Ovary (tissue), 9 donors: Measurements from ENCODE around the gene SLC27A2. TPM values are rescaled to one million over a fixed set of nuclear protein-coding genes. Genes with fewer than 3 reads are reported as not detected.

Source experiments
- DNase-seq, 5 donors: peaks; one replicate each; pipeline ENCODE4 v3.0.0-alpha.2; 2019 to 2020
- H3K27ac ChIP-seq, 2 donors: fragments of 200-600 bp; one replicate each; pipeline versions ENCODE4 v1.5.1 to v1.8.0; 2019 to 2022
- H3K27me3 ChIP-seq: fragments of 200-600 bp; one replicate; pipeline ENCODE4 v1.8.0; 2022
- H3K36me3 ChIP-seq: fragments of 200-600 bp; sonication (generic); one replicate; pipeline ENCODE4 v1.5.1; 2019
- H3K4me1 ChIP-seq: one replicate; pipeline ENCODE4 v1.8.1; 2013; ENCODE audit warnings: mild to moderate bottlenecking, moderate library complexity; ENCODE audit not compliant: insufficient read depth
- H3K4me3 ChIP-seq: fragments of 200-600 bp; sonication (generic); one replicate; pipeline ENCODE4 v1.5.1; 2017
- H3K9me3 ChIP-seq, 2 donors: fragments of 200-600 bp in 1 of 2; sonication (generic) in 1 of 2; one replicate each; pipeline versions ENCODE4 v1.5.1 to v1.8.1; 2013 to 2019; ENCODE audit warnings: mild to moderate bottlenecking in 1 of 2, moderate library complexity in 1 of 2
- EP300 ChIP-seq: sonication (generic); formaldehyde crosslinking; IDR thresholded peaks from one replicate; pipeline ENCODE4 v1.6.1; 2017; ENCODE audit warnings: antibody characterized with exemption
- POLR2A ChIP-seq: fragments of 450-650 bp; IDR thresholded peaks from one replicate; pipeline ENCODE4 v1.6.1; 2017; ENCODE audit warnings: antibody characterized with exemption, mild to moderate bottlenecking, moderate library complexity
- WGBS, 3 donors: extraction: QIAGEN DNeasy Blood & Tissue Kit in 1 of 3; methylation state at CpG; one replicate each; pipeline versions ENCODE4 v1.1.5 to v1.1.7; 2013 to 2017; 5-methylcytosine and 5-hydroxymethylcytosine counted together
- intact Hi-C, 4 donors: fragments of 100-400 bp; cut with DNase I; formaldehyde crosslinking; loops; one replicate each; pipeline versions ENCODE4 v1.11.0 to v1.15.1; 2022 to 2023
- polyA plus RNA-seq, 2 donors: library from polyadenylated mRNA; stranded (reverse); fragments of 200-250 nt in 1 of 2; fragments of 350-450 nt in 1 of 2; fragmentation: Illumina TruSeq in 1 of 2; extraction: RNeasy Lipid Tissue Mini Kit (QIAGEN cat#74804) in 1 of 2; gene quantifications; one replicate each; pipeline ENCODE4 v1.2.3, GENCODE V29; 2013 to 2014
- total RNA-seq, 7 donors: library from RNA; depleted of rRNA in 2 of 7; stranded (reverse); fragments of >200 nt in 2 of 7; fragmentation: NEBNext Ultra II Directional in 3 of 7; extraction: Animal tissue kit (Norgen Biotek cat#: 25700) in 3 of 7; gene quantifications; one replicate each; pipeline versions ENCODE4 v1.1.0 to v1.2.4, GENCODE V29; 2016 to 2023
- TF ChIP-seq, protein P1 (sequence below), 3 donors: fragments of 450-650 bp in 2 of 3; fragments of 200-600 bp in 1 of 3; IDR thresholded peaks; one replicate each; pipeline versions ENCODE4 v1.5.1 to v1.8.0; 2016 to 2022; ENCODE audit warnings: antibody characterized with exemption in 3 of 3, mild to moderate bottlenecking in 1 of 3
- donor health status: DM: no; HTN: no; CAD: no; lungs with moderate emphysema.
- donor health status: DM: no; HTN: no; CAD: no.
- donor health status: Bipolar disorder and iron deficiency.
- donor health status: DM: yes; HTN: yes; CAD: no.
- donor health status: DM: no; HTN: no; CAD: no.
- donor health status: DM: yes; HTN: yes; CAD: no.

SLC27A2 gene
- total and polyA plus RNA-seq, 9 donors: 0.10 to 4.7 (median 0.47) TPM; not detected in 2

DNA sequence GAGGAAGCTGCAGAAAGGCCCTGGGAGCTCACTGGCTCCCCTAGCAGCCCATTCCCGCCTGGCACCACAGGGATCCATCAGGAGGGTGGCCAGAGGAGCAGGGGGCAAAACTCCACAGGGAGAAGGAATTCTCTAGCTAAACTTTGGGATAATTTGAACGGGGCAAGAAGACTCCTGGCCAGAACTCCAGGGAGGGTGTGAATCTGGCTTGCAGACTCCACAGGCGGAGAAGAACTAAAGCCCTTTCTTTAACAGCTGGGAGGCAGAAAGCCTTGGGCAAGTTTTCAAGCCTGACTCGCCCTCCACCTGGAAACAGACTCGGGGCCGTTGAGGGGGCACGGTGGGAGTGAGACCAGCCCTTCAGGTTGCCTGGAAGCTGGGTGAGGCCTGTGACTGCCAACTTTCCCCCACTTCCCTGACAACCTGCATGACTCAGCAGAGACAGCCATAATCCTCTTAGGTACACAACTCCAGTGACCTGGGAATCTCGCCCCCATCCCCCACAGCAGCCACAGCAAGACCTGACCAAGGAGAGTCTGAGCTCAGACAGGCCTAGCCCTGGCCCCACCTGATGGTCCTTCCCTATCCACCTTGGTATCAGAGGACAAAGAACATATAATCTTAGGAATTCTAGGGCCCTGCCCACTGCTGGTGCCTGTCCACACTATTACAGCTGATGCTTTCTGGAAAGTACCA, 28.6 kb downstream of the SLC27A2 start:
- Histone ChIP-seq H3K36me3 (no peaks in the 10 kb centered on the region), H3K9me3 (no peaks in the 10 kb centered on the region), H3K4me3 (no peak overlapping the region), H3K27me3 (no peaks in the 10 kb centered on the region), H3K27ac (no peak overlapping the region), H3K4me1 (no peaks in the 10 kb centered on the region)
- 46 to 61% (median 55%) methylated on average over 8 of the region's 8 CpGs for WGBS, 3 donors
- DNase-seq: no peak
- no peak for TF ChIP-seq EP300
- no peak for TF ChIP-seq POLR2A
- TF ChIP-seq, protein P1, sequence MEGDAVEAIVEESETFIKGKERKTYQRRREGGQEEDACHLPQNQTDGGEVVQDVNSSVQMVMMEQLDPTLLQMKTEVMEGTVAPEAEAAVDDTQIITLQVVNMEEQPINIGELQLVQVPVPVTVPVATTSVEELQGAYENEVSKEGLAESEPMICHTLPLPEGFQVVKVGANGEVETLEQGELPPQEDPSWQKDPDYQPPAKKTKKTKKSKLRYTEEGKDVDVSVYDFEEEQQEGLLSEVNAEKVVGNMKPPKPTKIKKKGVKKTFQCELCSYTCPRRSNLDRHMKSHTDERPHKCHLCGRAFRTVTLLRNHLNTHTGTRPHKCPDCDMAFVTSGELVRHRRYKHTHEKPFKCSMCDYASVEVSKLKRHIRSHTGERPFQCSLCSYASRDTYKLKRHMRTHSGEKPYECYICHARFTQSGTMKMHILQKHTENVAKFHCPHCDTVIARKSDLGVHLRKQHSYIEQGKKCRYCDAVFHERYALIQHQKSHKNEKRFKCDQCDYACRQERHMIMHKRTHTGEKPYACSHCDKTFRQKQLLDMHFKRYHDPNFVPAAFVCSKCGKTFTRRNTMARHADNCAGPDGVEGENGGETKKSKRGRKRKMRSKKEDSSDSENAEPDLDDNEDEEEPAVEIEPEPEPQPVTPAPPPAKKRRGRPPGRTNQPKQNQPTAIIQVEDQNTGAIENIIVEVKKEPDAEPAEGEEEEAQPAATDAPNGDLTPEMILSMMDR (IDR thresholded peaks at IDR 0.05): no peak
- intact Hi-C loops: no loop called here

DNA sequence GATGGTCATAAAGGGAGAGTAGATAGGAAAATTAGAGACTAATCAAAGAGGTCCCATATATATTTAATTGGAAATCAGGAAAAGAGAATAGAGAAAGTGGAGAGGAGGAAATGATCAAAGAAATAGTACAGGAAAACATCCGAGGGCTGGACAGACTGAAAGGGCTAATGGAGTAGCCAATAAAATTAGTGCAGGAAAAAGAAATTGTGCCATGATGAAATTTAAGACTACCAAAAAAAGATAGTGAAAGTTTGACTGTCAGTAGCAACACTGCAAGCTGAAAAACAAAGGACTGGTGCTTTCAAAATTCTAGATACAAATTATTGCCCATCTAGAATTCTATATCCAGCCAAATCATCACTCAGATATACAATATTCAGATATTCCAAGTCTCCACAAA, 36.3 kb downstream of the SLC27A2 start:
- Histone ChIP-seq H3K27ac (no peak overlapping the region), H3K27me3 (no peaks in the 10 kb centered on the region), H3K4me1 (no peaks in the 10 kb centered on the region), H3K36me3 (no peaks in the 10 kb centered on the region), H3K9me3 (no peaks in the 10 kb centered on the region), H3K4me3 (no peak overlapping the region)
- intact Hi-C loops: no loop called here
- TF ChIP-seq, protein P1 (IDR thresholded peaks at IDR 0.05): no peak
- TF ChIP-seq EP300 (no peak), POLR2A (no peak)
- no peak for DNase-seq
- 48 to 55% (median 55%) methylated on average over 1 of the region's 1 CpG for WGBS, 3 donors

DNA sequence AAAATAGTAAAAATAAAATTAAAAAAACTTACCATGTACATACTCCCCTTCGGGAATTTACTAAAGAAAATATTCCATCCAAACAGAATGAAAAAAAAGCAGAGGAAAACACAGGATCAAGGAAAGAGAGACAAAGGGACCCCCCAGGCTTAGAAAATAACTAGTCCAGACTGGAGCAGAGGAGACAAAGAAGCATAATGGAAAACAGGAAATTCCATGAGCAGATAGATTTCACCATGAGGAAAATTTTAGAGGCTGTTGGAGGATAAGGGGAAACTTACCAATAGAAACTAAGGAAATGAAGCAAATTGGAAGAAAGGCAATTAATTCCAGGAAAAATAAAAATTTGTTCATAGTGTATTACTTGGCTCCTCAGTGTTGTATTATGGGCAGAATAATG, 36.7 kb downstream of the SLC27A2 start:
- TF ChIP-seq POLR2A (no peak), EP300 (no peak)
- TF ChIP-seq, protein P1 (IDR thresholded peaks at IDR 0.05): no peak
- no peaks in the 10 kb centered on the region for H3K36me3 ChIP-seq
- H3K9me3 ChIP-seq: no peaks in the 10 kb centered on the region
- WGBS, 3 donors: 68 to 78% (median 72%) methylated on average over 1 of the region's 1 CpG
- H3K27ac ChIP-seq: no peak overlapping the region
- H3K4me3 ChIP-seq: no peak overlapping the region
- H3K4me1 ChIP-seq: no peaks in the 10 kb centered on the region
- no peak for DNase-seq
- no peaks in the 10 kb centered on the region for H3K27me3 ChIP-seq
- intact Hi-C loops: no loop called here

DNA sequence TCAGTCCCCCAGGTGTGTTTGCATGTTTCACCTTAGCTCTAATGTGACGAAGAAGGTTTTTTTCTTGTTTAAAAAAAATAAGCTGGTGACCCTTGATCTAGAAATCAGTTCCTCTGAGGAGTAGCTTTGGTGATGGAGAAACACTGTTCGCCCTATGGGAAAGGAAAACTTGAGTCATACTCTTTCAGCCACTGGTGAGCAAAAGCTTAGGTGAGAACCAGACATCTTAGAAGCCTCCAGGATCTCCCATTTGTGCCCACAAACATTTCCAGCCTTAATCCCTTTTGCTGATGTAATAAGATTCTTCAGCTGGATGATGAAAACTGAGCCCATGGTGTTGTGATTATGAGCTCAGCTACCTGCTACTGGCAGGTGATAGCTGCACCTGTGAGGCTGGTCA, 37.8 kb downstream of the SLC27A2 start:
- 84 to 88% (median 86%) methylated on average over 2 of the region's 2 CpGs for WGBS, 3 donors

More for the DNA sequence above, 37.8 kb downstream of the SLC27A2 start:
- Histone ChIP-seq H3K9me3 (no peaks in the 10 kb centered on the region), H3K4me1 (no peaks in the 10 kb centered on the region), H3K4me3 (no peak overlapping the region), H3K36me3 (no peaks in the 10 kb centered on the region), H3K27ac (no peak overlapping the region), H3K27me3 (no peaks in the 10 kb centered on the region)
- intact Hi-C loops: no loop called here
- TF ChIP-seq, protein P1 (IDR thresholded peaks at IDR 0.05): no peak
- TF ChIP-seq POLR2A (no peak), EP300 (no peak)
- DNase-seq: no peak
